K562 (cell line): ENCODE data around the gene RNFT1. TPM values are rescaled to one million over a fixed set of nuclear protein-coding genes. Genes with fewer than 3 reads are reported as not detected.

Experiments used
- BMI1 ChIP-seq: fragments of 150-350 bp; IDR thresholded peaks from 2 replicates; pipeline ENCODE4 v1.6.1; 2014; ENCODE audit warnings: low read length
- COPS2 ChIP-seq: fragments of 450-650 bp; conservative IDR thresholded peaks from 2 replicates; pipeline ENCODE4 v1.6.1; 2016; ENCODE audit warnings: mild to moderate bottlenecking, moderate library complexity
- CXXC5 ChIP-seq: fragments of 250-450 bp; sonication (Bioruptor Pico); IDR thresholded peaks from 2 replicates; pipeline ENCODE4 v1.8.0; 2022; ENCODE audit warnings: inconsistent platforms, mild to moderate bottlenecking, moderate library complexity
- ETV1 ChIP-seq: fragments of 450-650 bp; conservative IDR thresholded peaks from 2 replicates; pipeline ENCODE4 v1.6.1; 2016; ENCODE audit warnings: missing genetic modification characterization, control low read depth, low read depth, missing compliant biosample characterization
- GTF2A2 ChIP-seq: IDR thresholded peaks from 2 replicates; pipeline ENCODE4 v1.6.1; 2016; ENCODE audit warnings: mild to moderate bottlenecking, missing genetic modification characterization, missing compliant biosample characterization
- HDAC1 ChIP-seq, 2 experiments: fragments of 450-650 bp; IDR thresholded peaks; 2 replicates each; pipeline ENCODE4 v1.6.1; 2016 to 2017; ENCODE audit warnings: inconsistent platforms in 1 of 2, mild to moderate bottlenecking in 1 of 2, moderate library complexity in 1 of 2
- HES1 ChIP-seq: fragments of 450-650 bp; IDR thresholded peaks from 2 replicates; pipeline ENCODE4 v1.6.1; 2016; ENCODE audit warnings: low read depth, mild to moderate bottlenecking, moderate library complexity
- MECOM ChIP-seq: fragments of 250-450 bp; sonication (Bioruptor Pico); IDR thresholded peaks from 2 replicates; pipeline ENCODE4 v1.8.0; 2022; ENCODE audit warnings: inconsistent platforms
- MYC ChIP-seq, 2 experiments: fragments of 250-450 bp in 1 of 2; sonication (Bioruptor Pico) in 1 of 2; IDR thresholded peaks; 2 replicates each; pipeline versions ENCODE4 v1.5.1 to v1.6.1; 2012 to 2021; ENCODE audit warnings: low read depth in 2 of 2, borderline replicate concordance in 1 of 2, improper control_type of control experiment in 1 of 2, low read length in 1 of 2, mild to moderate bottlenecking in 1 of 2, moderate library complexity in 1 of 2
- SRSF1 ChIP-seq: fragments of 200-400 bp; formaldehyde crosslinking; IDR thresholded peaks from 2 replicates; pipeline ENCODE4 v1.6.1; 2017; ENCODE audit warnings: mild to moderate bottlenecking, low read depth, low read length, moderate library complexity
- VEZF1 ChIP-seq: fragments of 200-800 bp; sonication (Bioruptor generic); IDR thresholded peaks from 2 replicates; pipeline ENCODE4 v1.6.1; 2017; ENCODE audit warnings: missing genetic modification characterization, missing compliant biosample characterization
- ZBTB9 ChIP-seq: fragments of 450-650 bp; formaldehyde crosslinking; IDR thresholded peaks from 2 replicates; pipeline ENCODE4 v1.4.0; 2020; ENCODE audit warnings: mild to moderate bottlenecking, moderate library complexity
- ZNF41 ChIP-seq: fragments of 250-450 bp; sonication (Bioruptor Pico); conservative IDR thresholded peaks from 2 replicates; pipeline ENCODE4 v1.4.0; 2020; ENCODE audit warnings: mild to moderate bottlenecking
- ZNF444 ChIP-seq: fragments of 250-450 bp; sonication (Bioruptor Pico); IDR thresholded peaks from 2 replicates; pipeline ENCODE4 v1.4.0; 2020; ENCODE audit warnings: mild to moderate bottlenecking, moderate library complexity
- ZNF445 ChIP-seq: fragments of 250-450 bp; sonication (Bioruptor Pico); IDR thresholded peaks from 2 replicates; pipeline ENCODE4 v1.4.0; 2020; ENCODE audit warnings: low read depth, mild to moderate bottlenecking, moderate library complexity
- ZNF778 ChIP-seq: fragments of 450-650 bp; formaldehyde crosslinking; IDR thresholded peaks from 2 replicates; pipeline ENCODE4 v1.4.0; 2020; ENCODE audit warnings: mild to moderate bottlenecking, moderate library complexity
- polyA plus RNA-seq, 8 experiments: library from polyadenylated mRNA; depleted of rRNA in 4 of 8; stranded (reverse) in 5 of 8; unstranded in 3 of 8; fragments of >200 nt; fragmentation: Nextera tagmentation in 2 of 8; fragmentation: Illumina TruSeq in 1 of 8; extraction: Ambion mirVana in 2 of 8; extraction: Trizol in 1 of 8; gene quantifications; 2 replicates each; pipeline versions ENCODE4 v1.2.1 to v1.2.3, GENCODE V29; 2011 to 2014; ENCODE audit warnings: inconsistent platforms in 1 of 8, missing spikeins in 1 of 8
- total RNA-seq, 7 experiments: library from RNA; depleted of rRNA in 6 of 7; stranded (reverse); fragments of >200 nt in 6 of 7; fragmentation: Illumina TruSeq in 2 of 7; extraction: Trizol in 2 of 7; gene quantifications; 2 replicates each; pipeline versions ENCODE4 v1.2.1 to v1.2.3, GENCODE V29; 2011 to 2021; ENCODE audit warnings: low replicate concordance in 1 of 7
- TF ChIP-seq, protein P1 (sequence below), 2 experiments: fragments of 450-650 bp; IDR thresholded peaks; 2 replicates each; pipeline ENCODE4 v1.6.1; 2018; ENCODE audit warnings: mild to moderate bottlenecking in 2 of 2, low read depth in 1 of 2; ENCODE audit not compliant: partially characterized antibody in 2 of 2

The RNFT1 gene
- total and polyA plus RNA-seq, 9 of the 15 experiments (the other 6 are each of a cell fraction or from before 2014, with no cell fraction given): 15.8 to 61.3 (median 23.5) TPM

- TF ChIP-seq, protein P1, sequence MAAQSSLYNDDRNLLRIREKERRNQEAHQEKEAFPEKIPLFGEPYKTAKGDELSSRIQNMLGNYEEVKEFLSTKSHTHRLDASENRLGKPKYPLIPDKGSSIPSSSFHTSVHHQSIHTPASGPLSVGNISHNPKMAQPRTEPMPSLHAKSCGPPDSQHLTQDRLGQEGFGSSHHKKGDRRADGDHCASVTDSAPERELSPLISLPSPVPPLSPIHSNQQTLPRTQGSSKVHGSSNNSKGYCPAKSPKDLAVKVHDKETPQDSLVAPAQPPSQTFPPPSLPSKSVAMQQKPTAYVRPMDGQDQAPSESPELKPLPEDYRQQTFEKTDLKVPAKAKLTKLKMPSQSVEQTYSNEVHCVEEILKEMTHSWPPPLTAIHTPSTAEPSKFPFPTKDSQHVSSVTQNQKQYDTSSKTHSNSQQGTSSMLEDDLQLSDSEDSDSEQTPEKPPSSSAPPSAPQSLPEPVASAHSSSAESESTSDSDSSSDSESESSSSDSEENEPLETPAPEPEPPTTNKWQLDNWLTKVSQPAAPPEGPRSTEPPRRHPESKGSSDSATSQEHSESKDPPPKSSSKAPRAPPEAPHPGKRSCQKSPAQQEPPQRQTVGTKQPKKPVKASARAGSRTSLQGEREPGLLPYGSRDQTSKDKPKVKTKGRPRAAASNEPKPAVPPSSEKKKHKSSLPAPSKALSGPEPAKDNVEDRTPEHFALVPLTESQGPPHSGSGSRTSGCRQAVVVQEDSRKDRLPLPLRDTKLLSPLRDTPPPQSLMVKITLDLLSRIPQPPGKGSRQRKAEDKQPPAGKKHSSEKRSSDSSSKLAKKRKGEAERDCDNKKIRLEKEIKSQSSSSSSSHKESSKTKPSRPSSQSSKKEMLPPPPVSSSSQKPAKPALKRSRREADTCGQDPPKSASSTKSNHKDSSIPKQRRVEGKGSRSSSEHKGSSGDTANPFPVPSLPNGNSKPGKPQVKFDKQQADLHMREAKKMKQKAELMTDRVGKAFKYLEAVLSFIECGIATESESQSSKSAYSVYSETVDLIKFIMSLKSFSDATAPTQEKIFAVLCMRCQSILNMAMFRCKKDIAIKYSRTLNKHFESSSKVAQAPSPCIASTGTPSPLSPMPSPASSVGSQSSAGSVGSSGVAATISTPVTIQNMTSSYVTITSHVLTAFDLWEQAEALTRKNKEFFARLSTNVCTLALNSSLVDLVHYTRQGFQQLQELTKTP (IDR thresholded peaks at IDR 0.05; ENCODE audit: low read depth in 1 of 2, partially characterized antibody in 2 of 2): peak; percentile 37 to 43
- TF ChIP-seq GTF2A2 (no peak), HDAC1 (IDR thresholded peaks at IDR 0.05) (no peak), CXXC5 (CRISPR knock-in tag) (peak; percentile 77), HES1 (0 out of 2 replicates have a peak, but pooled peaks have one; percentile 27), ZNF778 (no peak), SRSF1 (no peak), ZNF445 (CRISPR knock-in tag) (no peak), COPS2 (no peak), ZNF444 (CRISPR knock-in tag) (no peak), ETV1 (tag) (peak; percentile 64; the same call in 1 of the 2 replicates), ZNF41 (CRISPR knock-in tag) (no peak), BMI1 (no peak), ZBTB9 (no peak), VEZF1 (CRISPR knock-in tag) (peak; percentile 61), MYC (IDR thresholded peaks at IDR 0.05; ENCODE audit: low read depth, low read length) (peak; percentile 16; the same call in 1 of the 2 replicates), MYC (CRISPR knock-in tag; IDR thresholded peaks at IDR 0.05; ENCODE audit: borderline replicate concordance, low read depth) (0 out of 2 replicates have a peak, but pooled peaks have one; percentile 23), MECOM (CRISPR knock-in tag) (no peak)
Measured at GRCh38 chr17:59964482-59965328, at the start of gene RNFT1 (continued).
